K562 (cell line): ENCODE results near the gene DYTN. TPM values are rescaled to one million over a fixed set of nuclear protein-coding genes. Genes with fewer than 3 reads are reported as not detected.

Source experiments
- ATAC-seq: fragments of 200-7000 bp; cut with Tn5 transposase; 3 replicates; pipeline ENCODE4 v1.9.1; 2020; ENCODE audit warnings: moderate library complexity
- BruUV-seq: library from RNA; stranded (reverse); fragments of 400-500 nt; replicated peaks from 2 replicates; lab custom pipeline; 2021; lab: Mats Ljungman, UMichigan
- CTCF ChIA-PET: fragments of 300-600 bp; formaldehyde crosslinking; extraction: SDS; loops from one replicate; lab custom pipeline; 2021; ENCODE audit warnings: low intra/inter-chr PET ratio; lab: Yijun Ruan, JAX
- POLR2A ChIA-PET: fragments of 300-600, 350-650 bp; sonication (Branson Sonifier 250); formaldehyde crosslinking; extraction: SDS; loops from one replicate; lab custom pipeline; 2021; ENCODE audit warnings: antibody characterized with exemption, inconsistent platforms; lab: Yijun Ruan, JAX
- DNase-seq, 4 experiments: peaks; one replicate each; pipeline versions ENCODE4 v3.0.0 to v3.0.0-alpha.2; 2011 to 2018; ENCODE audit warnings: low spot score in 3 of 4, mixed read lengths in 3 of 4; ENCODE audit errors: extremely low read depth in 1 of 4
- FAIRE-seq: peaks from 2 replicates; lab custom pipeline; 2011; peaks lifted over from hg19 to GRCh38; lab: Jason Lieb, UNC
- H2AFZ ChIP-seq: 2 replicates; pipeline ENCODE4 v1.6.0; 2011; ENCODE audit warnings: low read depth, low read length, control low read depth, inconsistent platforms
- H3K27ac ChIP-seq: fragments of 200-600 bp; 3 replicates; pipeline ENCODE4 v1.8.0; 2011; ENCODE audit warnings: low read depth, mild to moderate bottlenecking, control low read depth, inconsistent platforms, low read length, moderate library complexity, mixed read lengths; ENCODE audit errors: extremely low read depth
- H3K27me3 ChIP-seq, 2 experiments: fragments of 300-600 bp in 1 of 2; 2 replicates in 1 of 2; 3 replicates in 1 of 2; pipeline versions ENCODE4 v1.6.0 to v1.8.0; 2011; ENCODE audit warnings: inconsistent platforms in 2 of 2, low read length in 2 of 2, mild to moderate bottlenecking in 1 of 2, mixed read lengths in 1 of 2, moderate library complexity in 1 of 2; ENCODE audit not compliant: control insufficient read depth in 2 of 2, insufficient read depth in 2 of 2
- H3K36me3 ChIP-seq: fragments of 300-600 bp; 3 replicates; pipeline ENCODE4 v1.8.0; 2011; ENCODE audit warnings: mild to moderate bottlenecking, low read length, inconsistent platforms; ENCODE audit not compliant: control insufficient read depth, insufficient read depth
- H3K4me1 ChIP-seq, 2 experiments: fragments of 200-600 bp in 1 of 2; replicated peaks in 1 of 2; 2 replicates in 1 of 2; 3 replicates in 1 of 2; pipeline versions ENCODE4 v1.5.1 to v1.8.0; 2011; ENCODE audit warnings: inconsistent platforms in 2 of 2, low read length in 2 of 2, mild to moderate bottlenecking in 1 of 2, mixed read lengths in 1 of 2, moderate library complexity in 1 of 2; ENCODE audit not compliant: control insufficient read depth in 2 of 2, insufficient read depth in 2 of 2
- H3K4me2 ChIP-seq: 2 replicates; pipeline ENCODE4 v1.6.1; 2011; ENCODE audit warnings: low read length, control low read depth, inconsistent platforms, mixed read lengths; ENCODE audit not compliant: insufficient read depth
- H3K4me3 ChIP-seq: fragments of 200-600 bp; sonication (generic), shearing (Covaris generic); 2 replicates; pipeline ENCODE4 v1.5.1; 2016; ENCODE audit warnings: control low read depth, inconsistent platforms
- H3K79me2 ChIP-seq: fragments of 200-600 bp; 3 replicates; pipeline ENCODE4 v1.8.0; 2011; ENCODE audit warnings: low read length, inconsistent platforms; ENCODE audit not compliant: control insufficient read depth, insufficient read depth
- H3K9ac ChIP-seq, 2 experiments: 2 replicates each; pipeline versions ENCODE4 v1.6.0 to v1.6.1; 2011; ENCODE audit warnings: low read depth in 2 of 2, low read length in 2 of 2, control low read depth in 1 of 2, inconsistent platforms in 1 of 2, mild to moderate bottlenecking in 1 of 2, mixed read lengths in 1 of 2; ENCODE audit not compliant: insufficient read depth in 1 of 2
- H3K9me1 ChIP-seq: one replicate; pipeline ENCODE4 v1.6.0; 2011; ENCODE audit warnings: inconsistent platforms, mild to moderate bottlenecking, low read length, moderate library complexity; ENCODE audit not compliant: control insufficient read depth, insufficient read depth
- H3K9me3 ChIP-seq: replicated peaks from 2 replicates; pipeline ENCODE4 v1.5.1; 2011; ENCODE audit warnings: low read depth, low read length, inconsistent platforms; ENCODE audit not compliant: control insufficient read depth, insufficient read depth
- H4K20me1 ChIP-seq: replicated peaks from 2 replicates; pipeline ENCODE4 v1.6.1; 2011; ENCODE audit warnings: low read length, inconsistent platforms, mixed read lengths; ENCODE audit not compliant: control insufficient read depth, insufficient read depth
- BRD9 ChIP-seq: fragments of 450-650 bp; IDR thresholded peaks from 2 replicates; pipeline ENCODE4 v1.6.1; 2018; ENCODE audit warnings: low read depth; ENCODE audit not compliant: partially characterized antibody
- CSDE1 ChIP-seq, 2 experiments: fragments of 450-650 bp; IDR thresholded peaks; 2 replicates each; pipeline ENCODE4 v1.6.1; 2016; ENCODE audit warnings: mild to moderate bottlenecking in 1 of 2
- ELF1 ChIP-seq: fragments of 200-800 bp; sonication (Bioruptor generic); IDR thresholded peaks from 2 replicates; pipeline ENCODE4 v1.6.1; 2016; ENCODE audit warnings: missing genetic modification characterization, missing compliant biosample characterization
- ESRRA ChIP-seq: fragments of 450-650 bp; IDR thresholded peaks from 2 replicates; pipeline ENCODE4 v1.6.1; 2014; ENCODE audit warnings: low read depth, mild to moderate bottlenecking, moderate library complexity, borderline replicate concordance
- MBD1 ChIP-seq: fragments of 250-450 bp; sonication (Bioruptor Pico); IDR thresholded peaks from 2 replicates; pipeline ENCODE4 v1.8.0; 2022; ENCODE audit warnings: inconsistent platforms
- MIER1 ChIP-seq: fragments of 450-650 bp; IDR thresholded peaks from 2 replicates; pipeline ENCODE4 v1.6.1; 2016; ENCODE audit warnings: antibody characterized with exemption, mild to moderate bottlenecking, low read depth
- ZBTB34 ChIP-seq: fragments of 250-450 bp; sonication (Bioruptor Pico); IDR thresholded peaks from 2 replicates; pipeline ENCODE4 v1.8.0; 2021; ENCODE audit warnings: mild to moderate bottlenecking, moderate library complexity
- ZNF12 ChIP-seq: sonication (generic); formaldehyde crosslinking; IDR thresholded peaks from 2 replicates; pipeline ENCODE4 v1.4.0; 2020; ENCODE audit warnings: mild to moderate bottlenecking, missing genetic modification reagents
- ZNF354B ChIP-seq: fragments of 250-450 bp; sonication (Bioruptor Pico); IDR thresholded peaks from 2 replicates; pipeline ENCODE4 v1.4.0; 2020
- ZNF586 ChIP-seq: fragments of 450-650 bp; formaldehyde crosslinking; conservative IDR thresholded peaks from 2 replicates; pipeline ENCODE4 v1.4.0; 2020; ENCODE audit warnings: mild to moderate bottlenecking, moderate library complexity
- WGBS: fragments of 100-300 bp; shearing (Covaris generic); methylation state at CpG from one replicate; pipeline ENCODE4 v1.1.6; 2016; ENCODE audit warnings: low coverage, mixed read lengths; ENCODE audit not compliant: insufficient coverage; ENCODE audit errors: missing lambda C conversion rate; 5-methylcytosine and 5-hydroxymethylcytosine counted together
- in situ Hi-C: fragments of 300-500 bp; cut with MboI; formaldehyde crosslinking; loops from 4 replicates; pipeline ENCODE4 v1.15.0; 2018; ENCODE audit warnings: inconsistent platforms, mixed read lengths
- intact Hi-C: fragments of 100-400 bp; cut with micrococcal nuclease; formaldehyde crosslinking; loops from 2 replicates; pipeline ENCODE4 v1.14.2; 2022
- polyA plus RNA-seq, 8 experiments: library from polyadenylated mRNA; depleted of rRNA in 4 of 8; stranded (reverse) in 5 of 8; unstranded in 3 of 8; fragments of >200 nt; fragmentation: Nextera tagmentation in 2 of 8; fragmentation: Illumina TruSeq in 1 of 8; extraction: Ambion mirVana in 2 of 8; extraction: Trizol in 1 of 8; gene quantifications; 2 replicates each; pipeline versions ENCODE4 v1.2.1 to v1.2.3, GENCODE V29; 2011 to 2014; ENCODE audit warnings: inconsistent platforms in 1 of 8, missing spikeins in 1 of 8
- total RNA-seq, 7 experiments: library from RNA; depleted of rRNA in 6 of 7; stranded (reverse); fragments of >200 nt in 6 of 7; fragmentation: Illumina TruSeq in 2 of 7; extraction: Trizol in 2 of 7; gene quantifications; 2 replicates each; pipeline versions ENCODE4 v1.2.1 to v1.2.3, GENCODE V29; 2011 to 2021; ENCODE audit warnings: low replicate concordance in 1 of 7

DYTN gene
- total and polyA plus RNA-seq, 9 of the 15 experiments (the other 6 are each of a cell fraction or from before 2014, with no cell fraction given): not detected

- Histone ChIP-seq H4K20me1 (no peaks in the 10 kb centered on the region), H3K4me1 (no peaks in the 10 kb centered on the region), H3K36me3 (no peaks in the 10 kb centered on the region), H3K27ac (no peak overlapping the region), H3K4me2 (no peak overlapping the region)
- POLR2A ChIA-PET: no interaction called here
- no peak for ATAC-seq
- CTCF ChIA-PET: no interaction called here
- TF ChIP-seq MBD1 (CRISPR knock-in tag): no peak
- TF ChIP-seq ZBTB34 (CRISPR knock-in tag): no peak
- TF ChIP-seq ZNF586 (CRISPR knock-in tag): no peak
- no peak for TF ChIP-seq BRD9
- no peak for TF ChIP-seq MIER1
- no peak for TF ChIP-seq ZNF354B (CRISPR knock-in tag)
- no peak for TF ChIP-seq ESRRA
- TF ChIP-seq CSDE1 (IDR thresholded peaks at IDR 0.05): no peak
- TF ChIP-seq ZNF12 (CRISPR knock-in tag): no peak
- TF ChIP-seq ELF1: no peak
- TF ChIP-seq, all 486 proteins: peak for 0
- WGBS: 0% methylated on average over 2 of the region's 2 CpGs
- Histone ChIP-seq H3K9me1 (no peaks in the 10 kb centered on the region), H3K9ac (no peak overlapping the region), H2AFZ (no peak overlapping the region), H3K79me2 (no peaks in the 10 kb centered on the region), H3K27me3 (no peaks in the 10 kb centered on the region), H3K9me3 (no peaks in the 10 kb centered on the region), H3K4me3 (no peak overlapping the region)
- DNase-seq: no peak
- FAIRE-seq: no peak
- intact Hi-C loops: no loop called here
- no TSS peak for BruUV-seq
- in situ Hi-C loops: no loop called here
Observed at GRCh38 chr2:206739271-206739670, 21.1 kb upstream of the DYTN start.
